ENCODE measurements around the gene CUL7. TPM values are rescaled to one million over a fixed set of nuclear protein-coding genes. Genes with fewer than 3 reads are reported as not detected.

CUL7 gene
- total and polyA plus RNA-seq, 10 of the 15 experiments (the other 5 are each of a cell fraction or from before 2014, with no cell fraction given), result 0.66 to 18.4 (median 10.9) TPM

GRCh38 chr6:43101497-43101896 is 47.8 kb upstream of the CUL7 start:
- FAIRE-seq, result no peak
- DNase-seq (ENCODE audit: low read depth, low spot score), result no peak
- Histone ChIP-seq H3K4me2 (ENCODE audit: control insufficient read depth, insufficient read depth) (no peak overlapping the region), H3K36me3 (ENCODE audit: control insufficient read depth in 2 of 2, insufficient read depth in 2 of 2, low read length in 1 of 2) (no peaks in the 10 kb centered on the region), H3K4me3 (no peak overlapping the region), H4K20me1 (ENCODE audit: control insufficient read depth, insufficient read depth) (no peaks in the 10 kb centered on the region), H3K4me1 (ENCODE audit: control insufficient read depth, insufficient read depth, low read length) (peaks cover 8% of the 10 kb centered on the region), H3K27me3 (replicated peaks in 1 of 2; ENCODE audit: control insufficient read depth in 2 of 2, insufficient read depth in 2 of 2, low read length in 1 of 2) (no peaks in the 10 kb centered on the region), H3K9ac (ENCODE audit: control insufficient read depth, insufficient read depth, low read length) (no peak overlapping the region), H3K27ac (ENCODE audit: control insufficient read depth, insufficient read depth) (no peak overlapping the region), H3K9me3 (replicated peaks; ENCODE audit: control insufficient read depth, insufficient read depth, low read length) (no peaks in the 10 kb centered on the region), H3K79me2 (ENCODE audit: control insufficient read depth, insufficient read depth, low read length) (no peaks in the 10 kb centered on the region), H2AFZ (ENCODE audit: control insufficient read depth, low read depth, low read length) (no peak overlapping the region)
- ChIA-PET RAD21 (ENCODE audit: unreplicated experiment) (interaction anchor here (0.7 kb wide), 1 partner anchor 10 kb away, joined by 3 read pairs; no protein-coding TSS in a partner anchor), CTCF (interaction anchor here (0.7 kb wide), 1 partner anchor 114 kb away, joined by 6 read pairs; no protein-coding TSS in a partner anchor), POLR2A (interaction anchor here (0.7 kb wide), 1 partner anchor 35 kb away, joined by 4 read pairs; no protein-coding TSS in a partner anchor), SMC1A (ENCODE audit: uncharacterized antibody, unreplicated experiment) (interaction anchor here (0.6 kb wide), 1 partner anchor 25 kb away, joined by 3 read pairs; the partner anchor contains the start of gene PTK7)
- no peak for ATAC-seq
- WGBS (ENCODE audit: insufficient coverage, insufficient replicate concordance, low lambda C conversion rate, missing lambda C conversion rate), result 46% methylated on average over 3 of the region's 4 CpGs
- no TSS peak for BruUV-seq (replicated peaks)
- intact Hi-C loops (cut with micrococcal nuclease; ENCODE audit: unreplicated experiment) (no loop called here), in situ Hi-C loops (cut with MboI) (no loop called here)
- no peak for TF ChIP-seq MXI1 (IDR thresholded peaks at IDR 0.05; ENCODE audit: low read depth, low read length)
- TF ChIP-seq YY1 (IDR thresholded peaks at IDR 0.05; ENCODE audit: low read depth, low read length), result no peak
- no peak for TF ChIP-seq NR2C1 (IDR thresholded peaks at IDR 0.05)

- Histone ChIP-seq H3K9ac (ENCODE audit: control insufficient read depth, insufficient read depth, low read length) (no peak overlapping the region), H3K4me1 (ENCODE audit: control insufficient read depth, insufficient read depth, low read length) (peaks cover 19% of the 10 kb centered on the region), H4K20me1 (ENCODE audit: control insufficient read depth, insufficient read depth) (no peaks in the 10 kb centered on the region), H3K9me3 (replicated peaks; ENCODE audit: control insufficient read depth, insufficient read depth, low read length) (no peaks in the 10 kb centered on the region), H3K36me3 (ENCODE audit: control insufficient read depth in 2 of 2, insufficient read depth in 2 of 2, low read length in 1 of 2) (no peaks in the 10 kb centered on the region), H3K27me3 (replicated peaks in 1 of 2; ENCODE audit: control insufficient read depth in 2 of 2, insufficient read depth in 2 of 2, low read length in 1 of 2) (no peaks in the 10 kb centered on the region), H3K27ac (ENCODE audit: control insufficient read depth, insufficient read depth) (no peak overlapping the region), H3K79me2 (ENCODE audit: control insufficient read depth, insufficient read depth, low read length) (no peaks in the 10 kb centered on the region), H2AFZ (ENCODE audit: control insufficient read depth, low read depth, low read length) (no peak overlapping the region; the same call in 1 of the 2 replicates), H3K4me2 (ENCODE audit: control insufficient read depth, insufficient read depth) (no peak overlapping the region), H3K4me3 (no peak overlapping the region)
- CTCF ChIA-PET, result interaction anchor here (1.3 to 2.2 kb wide), 5 partner anchors 8 to 50 kb away, joined by 3 to 9 read pairs (median 4); no protein-coding TSS in a partner anchor
- 81% methylated on average over 4 of the region's 4 CpGs for WGBS (ENCODE audit: insufficient coverage, insufficient replicate concordance, low lambda C conversion rate, missing lambda C conversion rate)
- POLR2A ChIA-PET, result interaction anchor here (0.6 to 3.2 kb wide), 7 partner anchors 8 to 280 kb away, joined by 3 to 12 read pairs (median 4); partner anchors contain the start of gene CNPY3
- TF ChIP-seq HDAC2 (IDR thresholded peaks at IDR 0.05) (no peak), BMI1 (IDR thresholded peaks at IDR 0.05; ENCODE audit: borderline replicate concordance) (no peak), IRF3 (IDR thresholded peaks at IDR 0.05) (no peak), SREBF2 (IDR thresholded peaks at IDR 0.05; ENCODE audit: low read length) (no peak), ETV6 (conservative IDR thresholded peaks at IDR 0.05 in 1 of 2, IDR thresholded peaks at IDR 0.05 in 1 of 2; ENCODE audit: borderline replicate concordance in 1 of 2, low read depth in 1 of 2) (no peak), CBFB (IDR thresholded peaks at IDR 0.05; ENCODE audit: low read depth) (no peak), NR2C1 (IDR thresholded peaks at IDR 0.05) (no peak), IRF4 (IDR thresholded peaks at IDR 0.05; ENCODE audit: low read depth, low read length) (no peak)
- SMC1A ChIA-PET (ENCODE audit: uncharacterized antibody, unreplicated experiment), result interaction anchor here (0.6 to 3.2 kb wide), 6 partner anchors 10 to 423 kb away, joined by 3 to 20 read pairs (median 3); no protein-coding TSS in a partner anchor
- in situ Hi-C loops (cut with MboI), result no loop called here
- BruUV-seq (replicated peaks), result no TSS peak
- intact Hi-C loops (cut with micrococcal nuclease; ENCODE audit: unreplicated experiment), result no loop called here
- FAIRE-seq (no peak), ATAC-seq (no peak), DNase-seq (ENCODE audit: low read depth, low spot score) (no peak)
- RAD21 ChIA-PET (ENCODE audit: unreplicated experiment), result interaction anchor here (0.6 to 3.1 kb wide), 4 partner anchors 11 to 470 kb away, joined by 3 to 12 read pairs (median 4); no protein-coding TSS in a partner anchor
Observed at GRCh38 chr6:43097502-43097901, 43.9 kb upstream of the CUL7 start.

Data from GM12878 (cell line).